T-helper 9 cell (primary cell): ENCODE results near the gene ZNF804A.
"Not testable (repeated sequence)": the region's sequence is repeated elsewhere in the genome, so short reads cannot be mapped to it uniquely, and the experiment has no call there.

Experiments used
- DNase-seq: peaks from one replicate; pipeline ENCODE4 v3.0.0-alpha.2; 2020

ZNF804A gene

GRCh38 chr2:184728411-184728810 is 130.1 kb downstream of the ZNF804A start:
- no peak for DNase-seq

DNA sequence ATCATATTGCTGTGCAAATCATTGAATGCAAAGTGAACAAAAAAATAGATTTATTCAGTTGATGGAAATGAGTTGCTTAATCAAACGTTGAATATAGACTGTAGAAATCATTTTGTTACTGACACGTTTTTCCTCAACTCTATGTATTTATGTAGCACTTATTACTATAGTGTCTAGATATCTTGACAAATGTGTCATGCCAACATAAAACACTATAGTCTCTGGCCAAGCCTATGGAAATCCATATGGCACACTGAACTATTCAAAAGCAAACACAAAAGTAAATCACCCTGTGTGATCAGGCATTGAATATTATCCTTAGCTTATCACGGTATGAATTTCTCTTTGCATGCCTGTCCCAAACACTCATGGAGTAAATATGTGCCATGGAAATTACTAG is 131.3 kb downstream of the ZNF804A start:
- DNase-seq = no peak

- DNase-seq = no peak
These were observed 132.0 kb downstream of the ZNF804A start for GRCh38 chr2:184730288-184730687.

DNA sequence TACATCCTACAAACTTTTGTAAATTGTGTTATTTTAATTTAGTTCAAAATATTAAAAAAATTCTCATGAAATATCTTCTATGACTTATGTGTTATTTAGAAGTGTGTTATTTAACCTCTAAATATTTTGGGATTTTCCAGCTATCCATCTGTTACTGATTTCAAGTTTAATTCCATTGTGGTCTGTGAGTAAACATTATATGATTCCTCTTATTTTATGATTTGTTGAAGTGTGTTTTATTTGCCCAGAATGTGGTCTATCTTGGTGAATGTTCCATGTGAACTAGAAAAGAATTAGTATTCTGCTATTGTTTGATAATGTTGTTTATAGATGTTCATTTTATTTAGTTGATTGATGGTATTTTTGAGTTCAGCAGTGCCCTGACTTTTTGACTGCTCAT is 136.0 kb downstream of the ZNF804A start:
- DNase-seq = no peak

- no peak for DNase-seq
These were observed 137.3 kb downstream of the ZNF804A start for GRCh38 chr2:184735611-184736010.

GRCh38 chr2:184743096-184743495 is 144.8 kb downstream of the ZNF804A start:
- DNase-seq = no peak

DNA sequence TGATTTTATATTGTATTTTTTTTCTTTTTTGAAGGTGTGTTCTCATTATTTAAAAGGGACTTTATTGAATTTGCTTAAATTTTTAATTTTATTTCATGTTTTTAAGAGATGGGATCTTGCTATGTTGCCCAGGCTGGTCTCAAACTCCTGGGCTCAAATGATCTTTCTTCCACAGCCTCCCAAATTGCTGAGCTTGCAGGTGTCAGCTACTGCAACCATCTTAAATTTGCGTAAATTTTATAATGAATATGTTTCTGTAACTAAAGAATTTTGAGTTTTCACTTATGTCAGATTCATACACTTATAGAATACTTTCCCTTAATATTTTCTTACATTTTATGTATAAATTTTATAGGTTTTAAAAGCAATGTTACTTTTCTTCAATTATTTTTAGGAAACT is 157.8 kb downstream of the ZNF804A start:
- no peak for DNase-seq

DNA sequence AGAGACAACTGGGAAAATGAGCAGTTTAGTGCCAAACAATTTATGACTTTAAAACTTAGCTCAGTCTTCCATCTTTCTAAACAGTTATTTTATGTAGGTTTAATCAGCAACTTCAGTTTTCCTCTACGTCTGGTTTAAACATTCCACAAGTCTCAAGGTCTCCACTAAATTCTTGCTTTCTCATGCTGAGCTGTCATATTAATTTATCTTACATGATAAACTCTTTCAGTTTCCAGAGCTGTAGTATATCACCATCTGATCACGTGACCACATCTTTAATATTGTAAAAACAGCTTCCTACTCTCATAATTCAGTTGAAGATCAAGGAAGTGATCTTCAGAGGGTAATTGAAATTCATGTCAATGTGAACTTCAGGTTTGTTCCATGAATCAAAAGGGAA is 158.6 kb downstream of the ZNF804A start:
- no peak for DNase-seq

DNA sequence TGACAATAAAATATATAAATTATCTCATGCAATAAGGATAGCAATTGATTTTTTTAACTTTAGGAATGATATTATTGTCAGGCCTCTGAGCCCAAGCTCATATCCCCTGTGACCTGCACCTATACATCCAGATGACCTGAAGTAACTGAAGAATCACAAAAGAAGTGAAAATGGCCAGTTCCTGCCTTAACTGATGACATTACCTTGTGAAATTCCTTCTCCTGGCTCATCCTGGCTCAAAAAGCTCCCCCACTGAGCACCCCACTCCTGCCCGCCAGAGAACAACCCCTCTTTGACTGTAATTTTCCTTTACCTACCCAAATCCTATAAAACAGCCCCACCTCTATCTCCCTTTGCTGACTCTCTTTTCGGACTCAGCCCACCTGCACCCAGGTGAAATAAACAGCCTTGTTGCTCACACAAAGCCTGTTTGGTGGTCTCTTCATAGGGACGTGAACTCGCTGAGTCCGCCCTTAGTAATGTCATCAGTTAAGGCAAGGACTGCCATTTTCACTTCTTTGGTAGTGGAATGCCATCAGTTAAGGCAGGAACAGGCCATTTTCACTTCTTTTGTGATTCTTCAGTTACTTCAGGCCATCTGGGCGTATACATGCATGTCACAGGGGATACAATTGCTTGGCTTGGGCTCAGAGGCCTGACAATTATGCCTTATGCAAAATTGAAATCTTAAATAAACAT is 161.4 kb downstream of the ZNF804A start:
- DNase-seq = not testable (repeated sequence)

- no peak for DNase-seq
These were observed 162.6 kb downstream of the ZNF804A start for GRCh38 chr2:184760931-184761330.

- no peak for DNase-seq
These were observed 167.0 kb downstream of the ZNF804A start for GRCh38 chr2:184765112-184765895.

- DNase-seq = no peak
These were observed 168.7 kb downstream of the ZNF804A start for GRCh38 chr2:184767059-184767458.

DNA sequence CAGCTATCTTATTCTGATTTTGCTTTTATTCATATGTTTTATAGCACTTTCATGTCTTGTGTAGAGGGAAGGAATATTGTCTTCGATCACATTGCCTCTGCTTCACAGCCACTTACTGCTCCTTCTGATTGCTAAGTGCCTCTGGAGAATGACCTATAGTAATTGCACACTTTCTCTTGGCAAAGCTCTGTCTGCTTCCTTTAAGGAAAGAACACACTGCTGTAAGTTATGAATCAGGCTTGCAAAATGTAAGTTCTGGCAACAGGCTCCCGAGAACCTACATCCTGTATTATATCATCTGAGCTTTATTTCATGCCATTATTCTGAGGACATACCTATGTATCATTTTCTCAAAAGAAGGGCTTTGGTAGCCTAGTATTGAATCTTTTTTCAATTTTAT is 170.7 kb downstream of the ZNF804A start:
- no peak for DNase-seq

DNA sequence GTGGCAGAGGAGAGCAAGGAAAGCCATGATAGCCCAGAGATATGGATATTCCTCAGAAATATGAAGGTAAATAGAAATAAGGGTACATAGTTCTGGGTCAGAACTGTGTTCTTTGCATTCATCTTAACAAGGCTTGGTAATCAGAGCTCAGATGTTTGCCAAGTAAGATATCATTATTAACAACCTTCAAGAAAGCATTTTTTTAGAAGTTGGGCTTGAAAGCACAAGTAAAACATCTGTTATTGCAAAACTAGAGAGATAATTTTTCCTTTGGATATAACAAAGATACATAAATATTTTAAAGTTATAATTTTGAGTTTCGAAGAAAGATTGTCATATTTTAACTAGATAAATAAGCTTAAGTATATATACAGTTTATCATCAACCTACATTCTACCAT is 171.4 kb downstream of the ZNF804A start:
- DNase-seq = no peak

- no peak for DNase-seq
These were observed 181.4 kb downstream of the ZNF804A start for GRCh38 chr2:184779777-184780176.

DNA sequence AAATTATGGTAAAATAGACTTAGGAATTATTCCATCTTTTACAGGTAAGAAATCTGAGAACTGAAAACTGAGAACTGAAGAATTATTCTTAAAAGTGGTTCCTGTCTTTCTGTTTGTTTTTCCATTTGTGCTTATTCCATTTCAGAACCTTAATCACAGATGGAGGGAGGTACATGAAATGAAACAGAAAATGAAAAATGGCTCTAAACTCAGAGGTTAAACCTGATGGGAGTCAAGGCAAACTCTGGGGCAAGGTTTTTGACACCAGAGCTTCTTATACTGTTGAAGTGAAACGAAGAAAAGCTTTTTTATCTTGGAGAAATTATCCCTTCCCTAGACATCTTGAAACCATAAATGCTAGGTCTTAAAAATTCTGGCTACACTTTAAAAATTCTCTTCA is 182.1 kb downstream of the ZNF804A start:
- no peak for DNase-seq

DNA sequence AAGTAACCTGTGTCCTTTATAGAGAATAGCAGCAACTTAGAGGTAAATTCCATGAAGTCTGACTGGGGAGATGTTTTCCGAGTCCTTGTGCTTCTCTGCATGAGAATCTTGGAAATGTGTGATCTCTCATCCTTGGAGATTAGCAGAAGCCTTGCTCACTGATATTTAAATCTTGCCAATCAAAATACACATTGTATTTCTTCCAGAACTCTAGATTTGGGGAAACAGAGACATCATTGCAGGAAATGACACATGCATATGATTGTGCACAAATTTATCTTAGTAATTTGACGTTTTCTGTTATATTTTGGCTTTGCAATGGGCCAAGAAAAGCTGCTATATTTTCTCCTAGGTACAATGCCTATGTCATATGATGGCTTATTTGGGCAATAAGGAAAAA is 182.6 kb downstream of the ZNF804A start:
- DNase-seq = no peak

- no peak for DNase-seq
These were observed 185.2 kb downstream of the ZNF804A start for GRCh38 chr2:184783576-184783975.

DNA sequence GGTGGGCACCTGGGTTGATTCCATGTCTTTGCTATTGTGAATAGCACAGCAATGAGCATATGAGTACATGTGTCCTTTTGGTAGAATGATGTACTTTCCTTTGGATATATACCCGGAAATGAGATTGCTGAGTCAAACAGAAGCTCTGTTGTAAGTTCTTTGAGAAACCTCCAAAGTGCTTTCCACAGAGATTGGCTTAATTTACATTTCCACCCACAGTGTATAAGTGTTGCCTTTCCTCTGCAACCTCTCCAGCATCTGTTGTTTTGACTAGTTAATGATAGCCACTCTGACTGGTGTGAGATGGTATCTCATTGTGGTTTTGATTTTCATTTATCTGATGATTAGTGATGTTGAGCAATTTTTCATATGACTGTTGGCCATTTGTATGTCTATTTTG is 194.8 kb downstream of the ZNF804A start:
- no peak for DNase-seq

DNA sequence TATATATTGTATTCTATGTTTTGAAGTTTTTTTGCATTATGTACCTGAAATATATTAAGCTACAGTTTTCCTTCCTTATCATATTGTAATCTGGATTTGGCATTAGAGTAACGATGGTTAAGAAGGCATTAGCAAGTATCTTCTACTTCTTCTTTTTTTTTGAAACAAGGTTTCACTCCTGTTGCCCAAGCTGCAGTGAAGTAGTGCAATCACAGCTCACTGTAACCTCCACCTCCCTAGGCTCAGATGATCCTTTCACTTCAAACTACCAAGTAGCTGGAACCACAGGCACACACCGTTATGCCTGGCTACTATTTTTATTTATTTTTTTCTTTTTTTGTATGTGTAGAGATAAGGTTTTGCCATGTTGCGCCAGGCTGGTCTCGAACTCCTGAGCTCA is 201.1 kb downstream of the ZNF804A start:
- no peak for DNase-seq

GRCh38 chr2:184814421-184814820 is 216.1 kb downstream of the ZNF804A start:
- no peak for DNase-seq

DNA sequence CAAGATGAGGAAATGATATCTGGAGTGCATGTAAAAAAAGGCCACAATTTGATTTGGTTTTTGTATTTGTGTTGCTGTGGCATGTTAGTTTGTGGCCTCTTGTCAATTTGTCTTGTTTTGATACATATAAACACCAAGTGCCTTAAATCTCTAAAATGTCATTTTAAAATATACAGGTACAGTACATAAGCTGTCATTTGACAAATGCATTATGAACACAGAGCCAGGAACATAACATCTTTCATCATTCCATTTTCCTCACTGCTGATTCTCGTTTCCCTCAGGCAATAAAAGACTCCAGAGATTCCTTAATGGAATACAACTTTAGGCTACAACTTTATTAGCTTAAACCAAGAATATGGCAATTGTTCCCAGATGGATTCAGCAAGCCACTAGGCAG is 217.5 kb downstream of the ZNF804A start:
- DNase-seq = no peak

- no peak for DNase-seq
These were observed 226.3 kb downstream of the ZNF804A start for GRCh38 chr2:184824597-184824996.

DNA sequence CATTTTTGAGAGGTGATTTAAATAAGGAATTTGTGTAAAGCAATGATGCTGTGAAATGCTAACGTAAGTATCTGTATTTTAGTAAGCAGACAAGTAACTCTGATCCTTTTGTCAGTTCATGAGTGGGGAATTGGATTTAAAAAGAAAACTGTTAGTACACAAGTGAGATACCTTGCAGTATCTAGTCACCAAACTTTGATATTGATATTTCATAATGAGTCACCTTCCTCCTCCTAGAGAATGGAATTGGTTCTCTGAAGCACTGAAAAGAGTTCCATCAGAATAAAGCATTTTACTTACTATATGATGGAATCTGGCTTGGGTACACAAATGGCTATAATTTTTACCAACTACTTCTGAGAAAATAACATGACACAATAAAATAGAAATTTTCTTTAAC is 232.2 kb downstream of the ZNF804A start:
- no peak for DNase-seq
